WI38 (cell line): Measurements from ENCODE around the gene NOSTRIN.

ENCODE experiments used
- H3K4me3 ChIP-seq: 2 replicates; pipeline ENCODE4 v1.5.1; 2011; ENCODE audit warnings: low read depth, mild to moderate bottlenecking, control low read depth, low read length
- TF ChIP-seq, protein P1 (sequence below): IDR thresholded peaks from 2 replicates; pipeline ENCODE4 v1.5.1; 2012; ENCODE audit warnings: low read depth, mild to moderate bottlenecking, control low read depth, low read length

Gene NOSTRIN

DNA sequence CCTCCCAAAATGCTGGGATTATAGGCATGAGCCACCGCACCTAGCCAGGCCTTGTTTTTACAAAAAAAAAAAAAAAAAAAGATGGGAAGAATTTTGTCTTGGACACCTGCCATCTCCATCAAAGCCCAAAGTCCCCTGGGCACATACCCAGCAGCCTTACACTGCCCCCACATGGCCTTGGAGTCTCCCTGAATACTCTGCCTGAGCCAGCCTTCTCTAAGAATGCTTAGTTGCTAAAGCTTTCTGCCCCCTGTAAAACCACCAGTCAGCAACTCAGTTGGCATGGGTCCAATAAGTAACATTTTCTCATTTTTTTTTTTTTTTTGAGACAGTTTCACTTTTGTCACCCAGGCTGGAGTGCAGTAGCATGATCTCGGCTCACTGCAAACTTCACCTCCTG is 47.2 kb downstream of the NOSTRIN start:
- TF ChIP-seq, protein P1, sequence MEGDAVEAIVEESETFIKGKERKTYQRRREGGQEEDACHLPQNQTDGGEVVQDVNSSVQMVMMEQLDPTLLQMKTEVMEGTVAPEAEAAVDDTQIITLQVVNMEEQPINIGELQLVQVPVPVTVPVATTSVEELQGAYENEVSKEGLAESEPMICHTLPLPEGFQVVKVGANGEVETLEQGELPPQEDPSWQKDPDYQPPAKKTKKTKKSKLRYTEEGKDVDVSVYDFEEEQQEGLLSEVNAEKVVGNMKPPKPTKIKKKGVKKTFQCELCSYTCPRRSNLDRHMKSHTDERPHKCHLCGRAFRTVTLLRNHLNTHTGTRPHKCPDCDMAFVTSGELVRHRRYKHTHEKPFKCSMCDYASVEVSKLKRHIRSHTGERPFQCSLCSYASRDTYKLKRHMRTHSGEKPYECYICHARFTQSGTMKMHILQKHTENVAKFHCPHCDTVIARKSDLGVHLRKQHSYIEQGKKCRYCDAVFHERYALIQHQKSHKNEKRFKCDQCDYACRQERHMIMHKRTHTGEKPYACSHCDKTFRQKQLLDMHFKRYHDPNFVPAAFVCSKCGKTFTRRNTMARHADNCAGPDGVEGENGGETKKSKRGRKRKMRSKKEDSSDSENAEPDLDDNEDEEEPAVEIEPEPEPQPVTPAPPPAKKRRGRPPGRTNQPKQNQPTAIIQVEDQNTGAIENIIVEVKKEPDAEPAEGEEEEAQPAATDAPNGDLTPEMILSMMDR: no peak
- no peak overlapping the region for H3K4me3 ChIP-seq

DNA sequence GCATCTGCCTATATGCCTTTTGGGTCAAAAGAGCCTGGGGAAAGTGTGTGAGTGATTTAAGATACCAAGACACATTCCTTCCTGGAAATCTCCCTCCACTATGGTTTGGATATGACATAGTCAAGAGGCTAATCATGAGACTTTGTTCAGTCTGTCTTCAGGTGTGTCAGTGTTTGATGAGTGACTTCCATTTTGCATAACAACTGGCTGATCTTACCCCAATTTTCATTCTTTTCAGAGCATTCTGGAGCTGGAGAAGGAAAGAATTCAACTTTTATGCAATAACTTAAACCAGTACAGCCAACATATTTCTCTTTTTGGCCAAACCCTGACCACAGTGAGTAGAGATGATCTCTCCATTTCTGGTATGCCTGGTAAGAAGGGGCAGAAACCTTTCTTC is 48.4 kb downstream of the NOSTRIN start:
- H3K4me3 ChIP-seq: no peak overlapping the region
- TF ChIP-seq, protein P1: no peak

DNA sequence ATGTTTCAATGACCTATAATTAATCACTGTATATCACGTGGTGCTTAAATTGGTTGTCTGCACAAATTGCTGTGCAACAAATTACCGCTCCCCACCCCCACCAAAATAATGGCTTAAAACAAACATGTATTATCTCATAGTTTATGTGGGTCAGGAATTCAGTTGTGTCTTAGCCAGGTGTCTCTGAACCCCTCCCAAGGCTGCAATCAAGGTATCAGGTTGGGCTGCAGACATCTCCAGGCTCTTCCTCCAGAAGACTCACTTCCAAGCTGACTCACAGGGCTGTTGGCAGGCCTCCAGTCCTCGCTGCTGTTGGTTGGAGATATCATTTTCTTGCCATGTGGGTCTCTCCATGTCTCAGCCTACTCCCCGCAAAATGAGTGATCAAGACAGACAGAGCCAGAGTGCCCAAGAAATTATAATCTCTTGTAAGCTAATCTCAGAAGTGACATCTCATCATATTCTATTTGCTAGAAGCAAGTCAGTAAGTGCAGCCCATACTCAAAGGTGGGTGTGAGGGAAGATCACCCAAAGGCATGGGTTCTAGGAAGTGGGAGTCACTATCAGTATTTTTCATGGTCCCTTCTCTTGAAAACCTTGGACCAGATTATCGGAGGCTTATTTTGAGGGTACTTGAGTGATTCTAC is 49.4 kb downstream of the NOSTRIN start:
- no peak overlapping the region for H3K4me3 ChIP-seq
- TF ChIP-seq, protein P1: no peak

DNA sequence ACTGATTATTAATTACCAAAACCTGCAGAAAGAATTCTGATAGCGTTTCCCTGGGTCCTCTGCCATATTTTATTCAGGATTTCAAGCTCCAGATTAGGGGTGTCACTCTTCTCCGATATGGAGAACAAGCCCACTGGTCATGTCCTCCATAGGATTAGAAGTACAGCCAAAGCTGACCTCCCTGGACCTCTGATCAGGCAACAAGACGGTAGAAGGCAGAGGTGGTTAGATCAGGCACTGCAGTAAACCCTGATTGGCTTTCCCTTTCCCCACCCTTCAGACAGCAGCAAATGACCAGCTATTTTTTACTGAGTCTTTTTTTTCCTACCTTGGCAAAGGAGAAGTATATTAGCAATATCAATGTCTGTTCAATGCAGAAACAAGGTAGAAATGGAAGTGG is 50.0 kb downstream of the NOSTRIN start:
- TF ChIP-seq, protein P1: no peak

DNA sequence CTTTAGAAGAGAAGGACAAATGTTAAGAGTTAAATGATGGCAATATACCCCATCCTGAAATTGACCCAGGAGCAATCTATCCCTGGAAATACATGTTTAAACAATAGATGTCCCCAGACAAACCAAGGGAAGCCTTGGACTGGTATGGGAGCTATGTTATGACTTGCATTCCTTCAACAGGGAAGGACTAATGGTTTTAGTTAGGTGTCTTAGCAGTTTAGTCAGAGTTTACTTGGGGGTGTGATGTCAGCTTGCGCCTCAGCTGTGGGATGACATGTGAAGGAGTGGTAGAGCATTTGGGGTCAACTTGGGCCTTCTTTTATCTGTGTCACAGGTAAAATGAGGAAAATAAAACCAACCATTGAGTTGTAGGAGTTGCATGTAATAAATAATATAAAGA is 51.0 kb downstream of the NOSTRIN start:
- TF ChIP-seq, protein P1: no peak
- H3K4me3 ChIP-seq: no peak overlapping the region

More for the DNA sequence above, 50.0 kb downstream of the NOSTRIN start:
- no peak overlapping the region for H3K4me3 ChIP-seq

DNA sequence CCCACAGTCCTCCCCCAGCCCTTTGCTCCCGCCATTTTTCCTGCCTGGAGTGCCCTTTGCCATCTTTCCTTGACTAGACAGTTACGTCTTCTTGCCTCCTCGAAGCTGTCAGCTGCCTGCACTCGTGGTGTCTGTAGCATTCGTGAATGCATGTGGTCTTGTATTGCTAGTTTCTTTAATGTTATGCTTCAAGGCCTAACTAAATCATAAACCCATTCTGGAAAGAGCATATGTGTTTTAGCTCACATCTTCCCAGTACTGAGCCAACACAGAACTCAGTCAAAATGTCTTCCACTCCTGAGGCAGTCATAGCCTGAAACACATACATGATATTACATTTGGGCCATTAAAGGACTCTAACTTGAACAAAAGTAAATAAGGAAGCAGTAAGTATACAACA is 52.2 kb downstream of the NOSTRIN start:
- TF ChIP-seq, protein P1: no peak
- H3K4me3 ChIP-seq: no peak overlapping the region

DNA sequence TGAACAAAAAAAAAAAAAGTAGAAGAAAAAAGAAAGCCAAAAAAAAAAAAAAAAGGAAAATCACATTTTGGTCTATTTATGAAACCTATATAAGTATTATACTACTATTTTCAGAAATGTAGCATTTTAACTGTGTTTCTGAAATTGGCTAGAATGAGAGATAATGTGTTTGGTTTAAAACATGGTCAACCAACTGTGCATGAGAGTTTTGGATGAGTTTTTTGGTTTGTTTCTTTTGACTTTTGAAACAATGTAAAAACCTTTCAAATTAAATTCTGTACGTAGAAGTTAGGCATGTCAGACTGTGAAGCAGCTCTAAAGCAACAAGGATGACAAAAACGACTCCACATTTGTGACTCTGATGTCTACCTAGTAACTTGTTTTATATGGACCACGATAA is 53.2 kb downstream of the NOSTRIN start:
- TF ChIP-seq, protein P1: no peak
- no peak overlapping the region for H3K4me3 ChIP-seq
